Hepatocyte (in vitro differentiated cells): ENCODE data around the gene RPL26. TPM values are rescaled to one million over a fixed set of nuclear protein-coding genes. Genes with fewer than 3 reads are reported as not detected.

Source experiments
- DNase-seq: peaks from one replicate; pipeline ENCODE4 v3.0.0-alpha.2; 2016; ENCODE audit warnings: low spot score
- H2AFZ ChIP-seq: fragments of 200-600 bp; sonication (generic); 2 replicates; pipeline ENCODE4 v1.6.0; 2016; ENCODE audit warnings: antibody characterized with exemption, mild to moderate bottlenecking
- H3K27ac ChIP-seq: fragments of 200-600 bp; sonication (generic); 2 replicates; pipeline ENCODE4 v1.5.1; 2016; ENCODE audit warnings: mild to moderate bottlenecking
- H3K27me3 ChIP-seq: fragments of 200-600 bp; sonication (generic); 2 replicates; pipeline ENCODE4 v1.6.1; 2016
- H3K36me3 ChIP-seq: fragments of 200-600 bp; sonication (generic); replicated peaks from 2 replicates; pipeline ENCODE4 v1.5.1; 2016; ENCODE audit warnings: low read depth; ENCODE audit not compliant: insufficient read depth
- H3K4me1 ChIP-seq: fragments of 200-600 bp; sonication (generic); 2 replicates; pipeline ENCODE4 v1.5.1; 2016; ENCODE audit warnings: mild to moderate bottlenecking, moderate library complexity; ENCODE audit not compliant: insufficient read depth
- H3K4me2 ChIP-seq: fragments of 200-600 bp; sonication (generic); 2 replicates; pipeline ENCODE4 v1.6.0; 2016
- H3K4me3 ChIP-seq: fragments of 200-600 bp; sonication (generic); 2 replicates; pipeline ENCODE4 v1.5.1; 2016; ENCODE audit warnings: mild to moderate bottlenecking
- H3K79me2 ChIP-seq: fragments of 200-600 bp; sonication (generic); 2 replicates; pipeline ENCODE4 v1.6.0; 2017; ENCODE audit warnings: mild to moderate bottlenecking
- H3K9me2 ChIP-seq: fragments of 200-600 bp; sonication (generic); replicated peaks from 2 replicates; pipeline ENCODE4 v1.6.0; 2017; ENCODE audit warnings: mild to moderate bottlenecking; ENCODE audit not compliant: insufficient read depth
- H3K9me3 ChIP-seq: fragments of 200-600 bp; sonication (generic); 2 replicates; pipeline ENCODE4 v1.5.1; 2016; ENCODE audit warnings: low read depth, mild to moderate bottlenecking
- H4K20me1 ChIP-seq: fragments of 200-600 bp; sonication (generic); 2 replicates; pipeline ENCODE4 v1.6.0; 2016; ENCODE audit warnings: mild to moderate bottlenecking; ENCODE audit not compliant: insufficient read depth, poor library complexity, severe bottlenecking
- EZH2 ChIP-seq: fragments of 200-600 bp; sonication (generic); IDR thresholded peaks from 2 replicates; pipeline ENCODE4 v1.6.1; 2016; ENCODE audit warnings: antibody characterized with exemption, mild to moderate bottlenecking, borderline replicate concordance
- EZH2phosphoT487 ChIP-seq: fragments of 200-600 bp; sonication (generic); IDR thresholded peaks from one replicate; pipeline ENCODE4 v1.6.1; 2018; ENCODE audit warnings: antibody characterized with exemption, mild to moderate bottlenecking, low read depth, moderate library complexity; ENCODE audit not compliant: unreplicated experiment, severe bottlenecking
- WGBS: methylation state at CpG from one replicate; pipeline ENCODE4 v1.1.6; 2016; ENCODE audit warnings: low lambda C conversion rate; ENCODE audit errors: missing lambda C conversion rate; 5-methylcytosine and 5-hydroxymethylcytosine counted together
- polyA plus RNA-seq: library from polyadenylated mRNA; unstranded; fragments of >200 nt; fragmentation: Nextera tagmentation; extraction: Ambion mirVana; gene quantifications from 2 replicates; pipeline ENCODE4 v1.2.1, GENCODE V29; 2016
- total RNA-seq: library from RNA; depleted of rRNA; stranded (reverse); fragments of >200 nt; gene quantifications from 2 replicates; pipeline ENCODE4 v1.2.3, GENCODE V29; 2014
- TF ChIP-seq, protein P1 (sequence below): fragments of 200-600 bp; sonication (generic); IDR thresholded peaks from 2 replicates; pipeline ENCODE4 v1.5.1; 2016; ENCODE audit warnings: antibody characterized with exemption, mild to moderate bottlenecking; ENCODE audit not compliant: poor library complexity

RPL26 gene
- total and polyA plus RNA-seq, 2 experiments from 2014 or later = 411 to 3,628 TPM

DNA sequence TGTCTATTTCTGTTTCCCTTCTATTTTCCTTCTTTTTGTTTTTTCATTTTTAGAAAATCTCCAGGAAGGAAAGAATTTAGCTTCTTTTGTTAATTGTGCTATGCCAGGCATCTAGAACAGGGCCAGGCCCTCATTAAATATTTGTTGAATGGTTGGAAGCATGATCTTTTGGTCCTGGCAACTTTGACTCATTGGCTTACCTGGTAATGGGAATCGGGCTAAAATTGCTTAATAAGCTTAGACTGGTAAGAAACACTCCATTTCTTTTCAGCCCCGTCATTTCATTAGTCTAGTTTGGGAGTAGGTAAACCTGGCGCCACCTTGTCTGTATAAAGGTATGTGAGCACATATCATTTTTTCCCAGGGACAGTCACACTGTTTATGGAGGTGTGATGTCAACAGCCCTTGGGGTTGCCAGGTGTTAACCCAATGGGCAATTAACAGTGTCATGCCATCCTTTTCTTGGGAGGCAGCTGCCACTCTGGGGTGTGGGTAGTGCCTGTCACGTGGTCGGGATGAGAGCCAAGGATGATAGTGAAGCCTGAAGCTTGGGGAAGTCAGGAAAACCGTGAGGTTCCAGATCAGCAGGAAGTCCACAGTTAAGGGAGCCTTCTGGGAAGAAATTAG, 43.2 kb upstream of the RPL26 start:
- H3K79me2 ChIP-seq = no peaks in the 10 kb centered on the region
- H3K4me2 ChIP-seq = no peak overlapping the region
- no peak for TF ChIP-seq EZH2
- TF ChIP-seq, protein P1, sequence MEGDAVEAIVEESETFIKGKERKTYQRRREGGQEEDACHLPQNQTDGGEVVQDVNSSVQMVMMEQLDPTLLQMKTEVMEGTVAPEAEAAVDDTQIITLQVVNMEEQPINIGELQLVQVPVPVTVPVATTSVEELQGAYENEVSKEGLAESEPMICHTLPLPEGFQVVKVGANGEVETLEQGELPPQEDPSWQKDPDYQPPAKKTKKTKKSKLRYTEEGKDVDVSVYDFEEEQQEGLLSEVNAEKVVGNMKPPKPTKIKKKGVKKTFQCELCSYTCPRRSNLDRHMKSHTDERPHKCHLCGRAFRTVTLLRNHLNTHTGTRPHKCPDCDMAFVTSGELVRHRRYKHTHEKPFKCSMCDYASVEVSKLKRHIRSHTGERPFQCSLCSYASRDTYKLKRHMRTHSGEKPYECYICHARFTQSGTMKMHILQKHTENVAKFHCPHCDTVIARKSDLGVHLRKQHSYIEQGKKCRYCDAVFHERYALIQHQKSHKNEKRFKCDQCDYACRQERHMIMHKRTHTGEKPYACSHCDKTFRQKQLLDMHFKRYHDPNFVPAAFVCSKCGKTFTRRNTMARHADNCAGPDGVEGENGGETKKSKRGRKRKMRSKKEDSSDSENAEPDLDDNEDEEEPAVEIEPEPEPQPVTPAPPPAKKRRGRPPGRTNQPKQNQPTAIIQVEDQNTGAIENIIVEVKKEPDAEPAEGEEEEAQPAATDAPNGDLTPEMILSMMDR = no peak
- no peak for TF ChIP-seq EZH2phosphoT487
- H4K20me1 ChIP-seq = no peaks in the 10 kb centered on the region
- no peaks in the 10 kb centered on the region for H3K4me1 ChIP-seq
- H3K27me3 ChIP-seq = no peaks in the 10 kb centered on the region
- H3K9me3 ChIP-seq = no peaks in the 10 kb centered on the region
- no peak overlapping the region for H3K27ac ChIP-seq
- H2AFZ ChIP-seq = no peak overlapping the region
- 95% methylated on average over 6 of the region's 6 CpGs for WGBS
- no peak overlapping the region for H3K4me3 ChIP-seq
- H3K9me2 ChIP-seq = no peaks in the 10 kb centered on the region
- DNase-seq = no peak
- H3K36me3 ChIP-seq = no peaks in the 10 kb centered on the region

- 63% methylated on average over 3 of the region's 3 CpGs for WGBS
- Histone ChIP-seq H3K4me3 (no peak overlapping the region), H3K27ac (no peak overlapping the region), H3K27me3 (peaks cover 4% of the 10 kb centered on the region), H3K9me2 (no peaks in the 10 kb centered on the region), H3K36me3 (no peaks in the 10 kb centered on the region), H3K4me2 (no peak overlapping the region), H3K4me1 (peaks cover 9% of the 10 kb centered on the region), H3K9me3 (no peaks in the 10 kb centered on the region), H4K20me1 (no peaks in the 10 kb centered on the region), H2AFZ (no peak overlapping the region), H3K79me2 (no peaks in the 10 kb centered on the region)
- DNase-seq = no peak
- TF ChIP-seq EZH2 = no peak
- TF ChIP-seq EZH2phosphoT487 = no peak
- TF ChIP-seq, protein P1 = no peak
These were observed 38.6 kb upstream of the RPL26 start for GRCh38 chr17:8421571-8421970.

DNA sequence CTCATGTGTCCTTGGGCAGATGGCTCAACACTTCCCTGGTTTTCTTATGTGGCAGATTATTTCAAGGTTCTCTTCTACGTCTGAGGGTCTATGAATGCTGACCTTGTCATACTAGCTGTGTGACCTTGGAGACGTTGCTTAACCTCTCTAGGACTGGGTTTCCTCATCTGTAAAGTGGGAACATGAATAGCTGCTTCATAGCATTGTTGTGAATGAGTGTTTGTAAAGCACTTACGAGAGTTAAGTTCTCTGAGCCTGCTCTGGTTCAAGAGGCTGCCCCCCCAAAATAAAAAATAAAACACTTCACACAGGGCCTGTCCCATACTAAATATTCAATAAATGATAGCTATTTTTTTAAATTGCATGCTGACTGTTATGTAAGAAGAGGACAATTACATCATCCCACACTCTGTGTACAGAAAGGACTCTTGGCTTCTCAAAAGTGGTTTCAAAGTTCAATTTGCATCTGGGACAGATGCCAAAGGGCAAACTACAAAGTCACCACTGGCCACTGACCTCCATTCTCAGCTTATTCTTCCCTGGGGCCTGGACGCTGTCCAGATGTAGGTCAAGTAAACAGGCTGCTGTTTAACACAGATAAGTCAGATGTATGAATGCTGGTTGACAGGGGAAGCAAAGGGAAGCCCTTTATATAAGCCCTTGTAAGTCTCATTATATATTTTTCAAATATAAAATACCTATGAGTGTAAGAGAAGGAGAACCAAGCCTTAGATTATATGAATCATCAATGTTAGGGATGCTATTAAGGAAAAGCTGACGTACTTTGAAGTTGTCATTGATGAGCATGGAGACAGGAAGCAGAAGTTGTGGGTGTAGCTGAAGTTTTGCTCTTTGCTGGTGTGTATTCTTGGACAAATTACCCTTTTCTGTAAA, 37.3 kb upstream of the RPL26 start:
- Histone ChIP-seq H3K9me2 (no peaks in the 10 kb centered on the region), H3K4me3 (no peak overlapping the region), H3K27ac (peak overlapping the region; percentile 16), H3K36me3 (no peaks in the 10 kb centered on the region), H3K27me3 (peaks cover 4% of the 10 kb centered on the region), H2AFZ (no peak overlapping the region), H3K4me2 (no peak overlapping the region), H3K79me2 (no peaks in the 10 kb centered on the region), H3K9me3 (no peaks in the 10 kb centered on the region), H3K4me1 (peaks cover 9% of the 10 kb centered on the region), H4K20me1 (no peaks in the 10 kb centered on the region)
- TF ChIP-seq, protein P1 = no peak
- no peak for TF ChIP-seq EZH2phosphoT487
- no peak for TF ChIP-seq EZH2
- peak; percentile 72 for DNase-seq
- 47% methylated on average over 5 of the region's 5 CpGs for WGBS
